ENCODE results near the gene BLMH.

- TF ChIP-seq CTCF (IDR thresholded peaks at IDR 0.05; ENCODE audit: poor library complexity) = no peak
- no peak for TF ChIP-seq EZH2phosphoT487 (IDR thresholded peaks at IDR 0.05; ENCODE audit: low read depth, severe bottlenecking, unreplicated experiment)
These were observed 45.3 kb downstream of the BLMH start for GRCh38 chr17:30246460-30246859.

Data from hepatocyte (in vitro differentiated cells).